HG02852 (cell line): Measurements from ENCODE around the gene GGTLC1.

Source experiments
- ATAC-seq: cut with Tn5 transposase; IDR thresholded peaks from one replicate; pipeline ENCODE4 v1.9.1; 2021; ENCODE audit warnings: mild to moderate bottlenecking, moderate library complexity; ENCODE audit not compliant: unreplicated experiment

The GGTLC1 gene

DNA sequence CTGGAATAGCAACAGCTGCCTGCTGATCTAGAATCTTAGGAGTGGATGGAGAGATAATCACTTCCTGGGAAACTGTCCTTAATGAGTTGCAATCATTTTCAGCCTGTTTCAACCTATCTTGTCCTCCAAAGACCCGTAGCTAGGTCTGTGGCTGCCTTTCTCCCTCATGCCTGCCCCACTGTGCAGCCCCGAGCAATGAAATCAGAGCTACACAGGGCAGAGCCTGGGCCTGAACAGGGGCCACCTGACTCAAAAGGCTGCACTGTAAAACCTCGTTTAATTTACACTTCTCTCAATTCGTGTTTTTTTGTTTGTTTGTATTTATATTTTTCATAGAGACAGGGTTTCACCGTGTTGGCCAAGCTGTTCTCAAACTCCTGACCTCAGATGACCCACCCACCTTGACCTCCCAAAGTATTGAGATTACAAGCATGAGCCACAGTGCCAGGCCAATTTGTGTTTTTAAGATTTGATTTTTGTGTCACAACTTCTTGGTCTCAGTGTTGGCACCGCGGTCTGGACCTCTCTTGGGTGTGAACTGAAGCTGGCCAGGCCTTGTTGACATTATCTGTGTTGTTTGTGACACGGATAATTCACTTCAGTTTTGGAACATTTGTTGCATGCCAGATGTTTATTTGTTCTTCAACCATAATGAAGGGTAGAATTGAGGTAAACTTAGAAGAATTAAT lies 21.5 kb downstream of the GGTLC1 start:
- no peak for ATAC-seq

DNA sequence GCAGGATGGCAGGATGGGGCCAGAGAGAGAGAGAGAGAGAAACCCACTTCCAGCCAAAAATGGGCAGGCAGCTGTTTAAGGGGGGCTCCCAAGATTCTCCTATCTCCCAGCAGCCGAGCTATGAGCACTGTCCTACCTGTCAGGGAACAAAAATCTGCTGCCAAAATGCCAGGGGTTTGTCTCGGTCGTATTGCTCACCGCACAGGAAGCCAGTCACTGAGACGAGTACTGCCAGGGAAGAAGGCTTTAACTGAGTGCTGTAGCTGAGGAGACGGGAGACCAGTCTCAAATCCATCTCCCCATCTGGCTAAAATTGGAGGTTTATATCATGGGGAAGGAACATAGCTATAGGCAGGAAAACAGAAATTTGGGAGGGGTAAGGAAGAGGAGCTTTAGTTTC lies 22.3 kb downstream of the GGTLC1 start:
- ATAC-seq: no peak

DNA sequence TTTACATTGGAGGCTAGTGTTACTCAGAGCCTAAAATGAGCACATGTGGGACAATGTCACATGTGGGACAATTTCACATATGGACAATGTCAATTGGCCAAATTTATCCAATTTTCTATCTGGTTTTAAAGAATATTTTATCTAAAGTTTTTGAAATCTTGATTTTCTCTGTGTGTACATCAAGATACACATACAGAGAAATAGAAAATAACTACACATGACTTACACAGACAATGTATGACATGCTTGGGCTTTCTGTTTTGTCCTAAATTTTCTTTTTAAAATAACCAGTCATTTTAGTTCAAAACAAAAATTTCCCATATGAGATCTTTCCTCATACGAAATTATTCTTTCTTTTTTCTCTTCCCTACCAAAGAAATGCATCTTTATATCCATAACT lies 24.6 kb downstream of the GGTLC1 start:
- no peak for ATAC-seq

DNA sequence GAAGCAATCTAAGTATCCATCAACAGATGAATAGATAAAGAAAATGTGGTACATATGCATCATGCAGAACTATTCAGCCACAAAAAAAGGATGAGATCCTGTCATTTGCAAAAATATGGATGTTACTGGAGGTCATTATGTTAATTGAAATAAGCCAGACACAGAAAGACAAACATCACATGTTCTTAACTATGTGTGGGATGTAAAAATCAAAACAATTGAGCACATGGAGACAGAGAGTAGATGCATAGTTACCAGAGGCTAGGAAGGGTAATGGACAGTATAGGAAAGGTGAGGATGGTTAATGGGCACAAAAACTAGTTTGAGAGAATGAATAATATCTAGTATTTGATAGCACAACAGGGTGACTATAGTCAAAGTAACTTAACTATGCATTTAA lies 26.3 kb downstream of the GGTLC1 start:
- no peak for ATAC-seq

DNA sequence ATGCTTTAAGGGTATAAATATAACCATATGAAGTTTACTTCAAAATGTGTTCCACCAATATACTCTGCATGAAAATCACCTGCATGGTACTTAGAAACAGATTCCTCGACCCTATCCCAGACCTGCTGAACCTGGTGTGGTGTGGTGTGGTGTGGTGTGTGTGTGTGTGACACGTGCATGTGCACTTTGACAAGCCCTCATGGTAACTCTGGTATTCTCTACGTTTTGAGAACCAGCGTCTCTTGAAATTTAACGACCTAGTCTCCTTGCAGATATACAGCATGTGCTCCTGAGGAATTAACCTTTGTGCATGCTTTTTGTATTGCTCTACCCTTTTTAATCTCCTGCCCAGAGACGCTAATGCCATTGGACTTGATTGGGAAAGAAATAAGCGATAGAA lies 29.5 kb downstream of the GGTLC1 start:
- no peak for ATAC-seq

DNA sequence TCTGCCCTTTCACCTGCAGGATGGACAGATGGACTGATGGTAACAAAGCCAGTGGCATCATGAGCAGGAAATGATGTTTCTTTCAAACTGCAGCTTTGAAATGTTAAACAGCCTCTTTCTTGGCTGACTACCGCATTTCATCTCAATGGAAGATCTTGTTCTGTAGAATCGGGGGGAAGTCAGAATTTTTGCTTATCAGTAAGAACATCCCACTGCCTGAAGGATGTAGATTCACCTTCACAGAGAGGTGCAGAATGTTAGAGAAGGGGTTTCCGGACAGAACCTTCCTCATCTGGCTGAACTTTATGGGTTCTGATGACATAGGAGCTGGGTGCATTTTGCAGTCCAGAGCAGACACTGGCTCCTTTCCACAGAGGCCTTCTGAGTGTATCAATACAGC lies 32.7 kb downstream of the GGTLC1 start:
- ATAC-seq: no peak

DNA sequence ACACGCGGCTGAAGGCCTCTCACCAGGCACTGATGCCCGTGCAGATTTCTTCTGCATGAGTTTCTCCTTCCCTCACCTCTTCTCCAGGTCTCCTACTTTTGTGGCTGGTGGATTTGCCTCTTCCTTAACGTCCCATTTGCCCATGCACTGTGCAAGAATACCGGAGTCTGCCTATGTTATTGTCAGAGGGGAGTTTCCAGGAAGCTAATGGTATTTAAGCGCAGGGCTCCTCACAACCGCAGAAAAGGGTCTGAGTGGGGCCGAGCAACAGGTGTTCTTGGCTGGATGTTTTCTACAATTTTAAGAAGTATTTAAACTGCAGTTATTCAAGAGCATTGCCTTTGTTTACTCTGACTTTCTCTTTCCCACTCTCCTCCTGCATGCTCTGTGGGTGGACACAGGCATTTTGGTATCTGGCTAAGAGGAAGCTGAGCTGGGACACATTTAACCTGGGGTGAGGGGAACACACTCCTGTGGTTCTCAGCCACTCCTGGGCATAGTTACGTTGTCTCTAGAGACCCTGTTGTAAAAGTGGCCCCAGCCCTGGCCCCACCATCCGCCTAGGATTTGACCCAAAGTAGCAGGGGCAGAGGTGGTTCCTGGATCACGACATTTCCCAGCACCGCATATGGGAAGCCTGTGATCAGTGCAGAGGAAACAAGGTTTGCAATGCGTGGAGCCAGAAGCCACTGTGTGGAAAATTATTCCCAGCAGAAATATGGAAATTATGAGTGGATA lies 34.4 kb downstream of the GGTLC1 start:
- no peak for ATAC-seq

DNA sequence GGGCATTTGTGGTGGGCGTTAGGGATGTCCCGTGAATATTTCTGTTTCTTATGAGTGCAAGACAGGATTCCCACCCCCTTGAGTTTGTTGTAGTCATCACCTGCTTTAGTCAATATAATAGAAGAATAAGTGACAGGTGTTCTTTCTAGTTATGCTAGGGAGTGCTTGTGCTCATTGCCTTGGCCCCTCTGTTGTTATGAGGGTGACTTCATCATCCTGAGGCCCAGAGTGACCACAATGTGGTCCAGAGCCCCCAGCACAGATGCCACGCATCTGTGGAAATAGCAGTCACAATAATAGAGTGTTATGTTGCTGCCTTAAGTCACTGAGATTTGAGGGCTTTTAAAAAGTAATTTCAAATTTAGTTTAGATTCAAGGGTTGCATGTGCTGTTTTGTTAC lies 42.4 kb downstream of the GGTLC1 start:
- no peak for ATAC-seq

DNA sequence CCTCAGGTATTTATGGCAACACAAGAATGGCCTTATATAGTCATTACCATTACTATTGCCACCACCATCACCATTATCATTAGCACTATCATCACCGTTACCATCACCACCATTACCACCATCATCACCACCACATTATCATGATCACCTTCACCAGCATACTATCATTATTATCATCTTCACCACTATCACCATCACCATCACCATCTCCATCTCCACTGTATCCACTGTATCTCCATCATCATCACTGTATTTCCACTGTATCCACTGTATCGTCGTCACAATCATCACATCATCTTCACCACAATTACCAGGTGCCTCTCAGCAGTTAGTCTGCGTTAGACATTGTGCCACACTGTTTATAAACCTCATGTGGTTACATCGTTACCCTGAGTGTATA lies 45.3 kb downstream of the GGTLC1 start:
- ATAC-seq: no peak

DNA sequence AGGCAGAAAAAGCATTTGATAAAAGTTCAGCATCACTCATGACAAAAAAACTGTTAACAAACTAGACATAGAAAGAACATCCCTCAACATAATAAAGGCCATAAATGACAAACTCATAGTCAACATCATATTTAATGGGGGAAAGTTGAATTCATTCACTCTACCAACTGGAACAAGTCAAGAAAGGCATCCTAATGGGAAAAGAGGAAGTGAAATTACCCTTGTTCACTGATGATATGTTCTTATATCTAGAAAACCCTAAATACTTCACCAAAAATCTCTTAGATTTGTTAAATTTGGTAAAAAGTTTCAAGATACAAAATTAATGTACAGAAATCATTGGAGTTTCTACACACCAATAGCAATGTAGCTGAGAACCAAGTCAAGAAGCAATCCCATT lies 48.9 kb downstream of the GGTLC1 start:
- no peak for ATAC-seq

DNA sequence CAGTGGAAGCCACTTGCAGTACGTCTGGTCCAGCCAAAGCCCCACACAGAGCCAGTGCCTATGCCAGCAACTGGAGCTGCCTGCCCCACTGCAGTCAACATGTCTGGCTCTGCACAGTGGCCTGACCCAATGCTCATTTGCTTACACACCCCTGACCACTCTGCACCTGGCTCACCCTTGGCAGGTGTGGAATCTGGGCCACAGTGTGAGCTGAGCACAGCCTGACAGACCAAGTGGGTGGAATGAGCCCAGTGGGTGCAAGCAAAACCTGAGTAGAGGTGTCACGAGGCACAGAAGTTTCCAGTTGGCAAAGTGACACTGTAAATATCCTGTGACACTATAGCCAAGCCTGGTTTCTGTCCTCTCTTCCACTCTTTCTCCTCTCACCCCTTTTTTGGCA lies 49.5 kb downstream of the GGTLC1 start:
- ATAC-seq: no peak

DNA sequence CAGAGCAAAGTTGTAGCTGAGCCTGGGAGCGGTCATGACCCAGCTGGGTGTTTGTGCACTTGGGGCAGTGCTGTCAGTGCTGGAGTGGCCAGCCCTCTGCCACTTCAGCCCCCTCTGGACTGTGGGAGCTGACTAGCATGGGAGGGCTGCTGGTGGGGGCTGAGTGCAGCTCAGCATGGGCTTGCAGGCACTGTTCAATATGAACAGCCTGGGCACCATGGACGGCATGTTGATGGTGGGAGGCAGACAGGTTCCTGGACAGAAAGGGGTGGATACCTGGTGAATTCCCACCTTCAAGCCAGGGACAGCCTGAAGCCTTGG lies 50.5 kb downstream of the GGTLC1 start:
- no peak for ATAC-seq

DNA sequence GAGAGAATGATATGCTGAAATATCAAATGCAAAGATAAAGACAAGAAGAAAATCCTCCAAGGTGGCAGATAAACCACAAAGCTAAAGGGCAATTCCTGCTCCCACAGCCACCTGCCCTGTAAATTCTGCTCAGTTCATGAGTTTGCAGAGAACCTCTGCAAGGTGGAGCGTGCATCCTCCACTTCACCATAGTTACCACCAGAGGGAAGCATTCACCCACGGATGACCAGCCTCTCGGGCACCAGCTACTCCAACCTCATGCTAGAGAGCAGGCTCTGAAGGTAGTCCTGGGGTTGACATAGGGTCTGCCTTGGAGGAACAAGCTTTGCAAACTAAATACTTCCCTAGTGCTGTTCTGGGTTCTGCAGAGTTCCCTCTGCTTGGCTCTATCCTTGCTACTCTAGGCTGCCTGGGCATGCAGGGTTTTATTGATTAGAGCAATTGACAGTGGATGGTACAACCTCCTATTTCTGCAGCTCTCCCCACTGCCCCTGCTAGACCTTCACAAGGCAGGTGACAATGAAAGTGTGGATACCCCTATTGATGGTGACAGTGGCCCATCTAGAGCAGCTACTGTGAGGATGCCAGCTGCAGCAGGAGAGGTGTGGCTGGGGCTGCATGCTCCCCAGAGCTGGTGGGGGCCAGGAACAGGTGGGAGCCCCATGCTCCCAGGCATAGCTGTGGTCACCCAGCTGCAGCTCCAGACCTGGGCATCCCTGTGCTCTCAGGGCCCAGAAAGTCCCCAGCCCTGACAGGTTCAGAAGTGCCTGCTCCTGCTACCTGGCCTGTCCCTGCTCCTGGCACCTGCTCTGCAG lies 51.1 kb downstream of the GGTLC1 start:
- ATAC-seq: peak; percentile 61
